Mesenteric fat pad (tissue), 1 donor: ENCODE results near the gene CEP112. TPM values are rescaled to one million over a fixed set of nuclear protein-coding genes. Genes with fewer than 3 reads are reported as not detected.
"Not testable (repeated sequence)": the region's sequence is repeated elsewhere in the genome, so short reads cannot be mapped to it uniquely, and the experiment has no call there.

ENCODE experiments used
- DNase-seq: peaks from one replicate; pipeline ENCODE4 v3.0.0-alpha.2; 2020; ENCODE audit warnings: low spot score
- total RNA-seq: library from RNA; stranded (reverse); fragmentation: NEBNext Ultra II Directional; extraction: Animal tissue kit (Norgen Biotek cat#: 25700); gene quantifications from one replicate; pipeline ENCODE4 v1.2.1, GENCODE V29; 2021
- donor health status: DM: yes; HTN: yes; CAD: no.

The CEP112 gene
- total RNA-seq, 1 donor from 2014 or later: 37.3 TPM

- no peak for DNase-seq
Observed at GRCh38 chr17:65697661-65698060, 494.3 kb downstream of the CEP112 start.

- DNase-seq: no peak
Observed at GRCh38 chr17:65696739-65697394, 495.1 kb downstream of the CEP112 start.

GRCh38 chr17:65694601-65695000 lies 497.3 kb downstream of the CEP112 start:
- no peak for DNase-seq

- DNase-seq: no peak
Observed at GRCh38 chr17:65690626-65691310, 501.2 kb downstream of the CEP112 start.

GRCh38 chr17:65688307-65688706 lies 503.6 kb downstream of the CEP112 start:
- no peak for DNase-seq

GRCh38 chr17:65685110-65685509 lies 506.8 kb downstream of the CEP112 start:
- DNase-seq: no peak

- DNase-seq: no peak
Observed at GRCh38 chr17:65684631-65685030, 507.3 kb downstream of the CEP112 start.

GRCh38 chr17:65683428-65683827 lies 508.5 kb downstream of the CEP112 start:
- no peak for DNase-seq

GRCh38 chr17:65681763-65682162 lies 510.2 kb downstream of the CEP112 start:
- DNase-seq: not testable (repeated sequence)

- no peak for DNase-seq
Observed at GRCh38 chr17:65679165-65679845, 512.6 kb downstream of the CEP112 start.

GRCh38 chr17:65678546-65678945 lies 513.4 kb downstream of the CEP112 start:
- no peak for DNase-seq

- no peak for DNase-seq
Observed at GRCh38 chr17:65677932-65678331, 514.0 kb downstream of the CEP112 start.

- no peak for DNase-seq
Observed at GRCh38 chr17:65674246-65675045, 517.5 kb downstream of the CEP112 start.

- DNase-seq: no peak
Observed at GRCh38 chr17:65670667-65671371, 521.1 kb downstream of the CEP112 start.

GRCh38 chr17:65668211-65668610 lies 523.7 kb downstream of the CEP112 start:
- DNase-seq: no peak

- no peak for DNase-seq
Observed at GRCh38 chr17:65667656-65668055, 524.3 kb downstream of the CEP112 start.

GRCh38 chr17:65666876-65667321 lies 525.0 kb downstream of the CEP112 start:
- DNase-seq: no peak

- no peak for DNase-seq
Observed at GRCh38 chr17:65665966-65666365, 526.0 kb downstream of the CEP112 start.

- DNase-seq: no peak
Observed at GRCh38 chr17:65664696-65665095, 527.2 kb downstream of the CEP112 start.

GRCh38 chr17:65664266-65664665 lies 527.7 kb downstream of the CEP112 start:
- DNase-seq: no peak

- DNase-seq: no peak
Observed at GRCh38 chr17:65662196-65662595, 529.7 kb downstream of the CEP112 start.
